ENCODE measurements around the gene CNPPD1. TPM values are rescaled to one million over a fixed set of nuclear protein-coding genes. Genes with fewer than 3 reads are reported as not detected.
"Not testable (repeated sequence)": the region's sequence is repeated elsewhere in the genome, so short reads cannot be mapped to it uniquely, and the experiment has no call there.

Gene CNPPD1
- total and polyA plus RNA-seq, 5 donors from 2014 or later = 68.2 to 143 (median 111) TPM

DNA sequence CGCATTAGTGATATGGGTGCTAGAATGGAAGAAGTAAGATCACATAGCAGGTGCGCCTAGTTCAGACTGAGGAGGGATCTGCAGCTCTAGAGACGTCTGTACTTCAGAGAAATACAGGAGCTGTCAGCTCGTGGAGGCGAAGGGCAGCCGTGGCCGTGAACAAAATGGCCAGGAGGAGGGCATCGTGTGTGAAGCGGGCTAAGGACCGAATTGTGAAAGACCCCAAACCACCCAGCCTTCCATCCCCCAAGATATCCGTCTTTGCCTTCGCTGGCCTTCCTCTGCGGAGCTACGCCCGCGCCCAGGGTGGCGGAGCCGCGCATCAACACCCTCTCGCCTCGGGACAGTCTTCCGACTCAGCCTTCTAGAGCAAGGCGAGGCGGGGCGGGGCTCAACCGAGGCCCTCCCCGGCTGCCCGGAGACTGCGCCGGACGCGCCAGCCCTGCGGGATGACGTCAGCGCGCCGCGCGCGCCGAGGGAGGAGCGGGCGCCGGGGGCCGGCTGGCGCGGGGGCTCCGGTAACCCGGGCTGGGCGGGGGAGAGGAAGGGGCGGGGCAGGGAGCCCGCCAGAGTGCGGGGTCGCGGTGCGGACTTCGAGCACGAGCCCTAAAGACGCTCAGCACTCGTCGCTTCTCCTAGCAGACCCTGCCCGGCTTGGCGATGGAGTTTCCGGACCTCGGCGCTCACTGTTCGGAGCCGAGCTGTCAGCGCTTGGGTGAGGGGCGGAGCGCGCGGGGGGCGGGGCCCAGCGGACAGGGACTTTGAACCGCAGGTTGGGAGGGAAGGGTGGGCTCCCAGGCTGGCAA lies 29.8 kb upstream of the CNPPD1 start, which contains the start of gene ZFAND2B:
ZFAND2B (plus strand) TSS at position 455 of the 806 bp plus-strand sequence; CDS start at position 661, 206 bp downstream.
- peak within 1 kb of the TSS; percentile 81 for H3K4me3 ChIP-seq (ENCODE audit: low read depth, low read length)
- peaks cover 6 to 38% (median 17%) of the 10 kb centered on the region in 4 donors for H3K4me1 Mint-ChIP-seq

GRCh38 chr2:219205981-219206327 lies 29.2 kb upstream of the CNPPD1 start:
- no peak for DNase-seq
- Histone ChIP-seq H3K4me3 (ENCODE audit: low read depth, low read length) (peak overlapping the region; percentile 81), H3K27me3 (ENCODE audit: control insufficient read depth, insufficient read depth, low read length) (no peaks in the 10 kb centered on the region), H3K4me1 (ENCODE audit: control insufficient read depth, insufficient read depth, low read length, poor library complexity, severe bottlenecking) (peaks cover 19% of the 10 kb centered on the region), H3K27ac (ENCODE audit: insufficient read depth, low read length, poor library complexity, severe bottlenecking) (peak overlapping the region; percentile 92), H3K36me3 (ENCODE audit: control insufficient read depth, insufficient read depth, low read length) (peaks cover 16% of the 10 kb centered on the region), H3K9me3 (ENCODE audit: control insufficient read depth in 2 of 2, low read length in 2 of 2) (no peaks in the 10 kb centered on the region)
- H3K36me3 Mint-ChIP-seq = no peaks in the 10 kb centered on the region
- peaks cover 0 to 2% (median 0%) of the 10 kb centered on the region in 7 donors for H3K9me3 Mint-ChIP-seq
- peak overlapping the region; percentile 93 to 99 (median 96) for H3K4me3 Mint-ChIP-seq
- peak overlapping the region; percentile 79 to 99 (median 96) for H3K27ac Mint-ChIP-seq
- no peak for ATAC-seq (ENCODE audit: low read depth in 2 of 2)
- H3K27me3 Mint-ChIP-seq = peaks cover 4% of the 10 kb centered on the region
- H3K4me1 Mint-ChIP-seq = peaks cover 6 to 33% (median 14%) of the 10 kb centered on the region in 4 donors

More for the DNA sequence above, 29.8 kb upstream of the CNPPD1 start, which contains the start of gene ZFAND2B:
- H3K36me3 Mint-ChIP-seq = no peaks in the 10 kb centered on the region
- H3K36me3 ChIP-seq (ENCODE audit: control insufficient read depth, insufficient read depth, low read length) = peaks cover 16% of the 10 kb centered on the region
- peak within 1 kb of the TSS; percentile 93 to 99 (median 96) for H3K4me3 Mint-ChIP-seq
- H3K4me1 ChIP-seq (ENCODE audit: control insufficient read depth, insufficient read depth, low read length, poor library complexity, severe bottlenecking) = peaks cover 23% of the 10 kb centered on the region
- ATAC-seq (ENCODE audit: low read depth in 2 of 2) = peak; percentile 93 to 95
- peak within 1 kb of the TSS; percentile 92 for H3K27ac ChIP-seq (ENCODE audit: insufficient read depth, low read length, poor library complexity, severe bottlenecking)
- peaks cover 4% of the 10 kb centered on the region for H3K27me3 Mint-ChIP-seq
- H3K9me3 ChIP-seq (ENCODE audit: control insufficient read depth in 2 of 2, low read length in 2 of 2) = no peaks in the 10 kb centered on the region
- peak within 1 kb of the TSS; percentile 79 to 99 (median 96) for H3K27ac Mint-ChIP-seq
- H3K9me3 Mint-ChIP-seq = peaks cover 0 to 2% (median 0%) of the 10 kb centered on the region in 7 donors
- DNase-seq = peak; percentile 94 to 96 (median 95)
- no peaks in the 10 kb centered on the region for H3K27me3 ChIP-seq (ENCODE audit: control insufficient read depth, insufficient read depth, low read length)

- Mint-ChIP-seq H3K9me3 (peaks cover 0 to 2% (median 0%) of the 10 kb centered on the region in 7 donors), H3K4me3 (peak overlapping the region in 3 of 4 donors; percentile 77 to 95 (median 93)), H3K4me1 (peaks cover 6 to 36% (median 13%) of the 10 kb centered on the region in 4 donors), H3K27ac (peak overlapping the region in 1 of 3 donors; percentile 26), H3K36me3 (no peaks in the 10 kb centered on the region), H3K27me3 (peaks cover 4% of the 10 kb centered on the region)
- Histone ChIP-seq H3K9me3 (ENCODE audit: control insufficient read depth in 2 of 2, low read length in 2 of 2) (no peaks in the 10 kb centered on the region), H3K4me3 (ENCODE audit: low read depth, low read length) (no peak overlapping the region), H3K36me3 (ENCODE audit: control insufficient read depth, insufficient read depth, low read length) (peaks cover 16% of the 10 kb centered on the region), H3K4me1 (ENCODE audit: control insufficient read depth, insufficient read depth, low read length, poor library complexity, severe bottlenecking) (peaks cover 15% of the 10 kb centered on the region), H3K27ac (ENCODE audit: insufficient read depth, low read length, poor library complexity, severe bottlenecking) (no peak overlapping the region), H3K27me3 (ENCODE audit: control insufficient read depth, insufficient read depth, low read length) (no peaks in the 10 kb centered on the region)
- no peak for DNase-seq
- no peak for ATAC-seq (ENCODE audit: low read depth in 2 of 2)
Measured at GRCh38 chr2:219205165-219205538, 28.4 kb upstream of the CNPPD1 start.

DNA sequence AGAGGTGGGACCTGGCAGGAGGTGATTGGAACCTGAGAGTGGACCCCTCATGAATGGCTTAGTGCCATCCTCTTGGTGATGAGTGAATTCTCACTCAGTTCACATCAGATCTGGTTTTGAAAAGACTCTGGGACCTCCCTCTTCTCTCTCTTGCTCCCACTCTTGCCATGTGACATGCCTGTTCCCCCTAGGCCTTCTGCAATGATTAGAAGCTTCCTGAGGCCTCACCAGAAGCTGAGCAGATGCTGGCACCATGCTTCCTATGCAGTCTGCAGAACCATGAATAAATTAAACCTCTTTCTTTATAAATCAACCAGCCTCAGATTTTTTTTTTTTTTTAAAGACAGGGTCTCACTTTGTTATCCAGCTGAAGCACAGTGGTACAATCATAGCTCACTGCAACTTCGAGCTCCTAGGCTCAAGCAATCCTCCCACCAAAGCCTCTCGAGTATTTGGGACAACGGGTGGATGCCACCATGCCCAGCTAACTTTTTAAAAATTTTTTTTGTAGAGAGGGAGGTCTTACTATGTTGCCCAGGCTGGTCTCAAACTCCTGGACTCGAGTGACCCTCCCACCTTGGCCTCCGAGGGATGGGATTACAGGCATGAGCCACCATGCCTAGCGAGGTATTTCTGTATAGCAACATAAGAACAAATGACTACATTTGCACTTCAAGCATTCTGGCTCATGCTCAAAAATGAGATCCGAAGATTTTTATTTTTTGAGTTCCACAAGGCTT lies 27.9 kb upstream of the CNPPD1 start:
- H3K36me3 Mint-ChIP-seq = no peaks in the 10 kb centered on the region
- peaks cover 0 to 2% (median 0%) of the 10 kb centered on the region in 7 donors for H3K9me3 Mint-ChIP-seq
- H3K27ac Mint-ChIP-seq = peak overlapping the region in 1 of 3 donors; percentile 26
- Histone ChIP-seq H3K27ac (ENCODE audit: insufficient read depth, low read length, poor library complexity, severe bottlenecking) (no peak overlapping the region), H3K9me3 (ENCODE audit: control insufficient read depth in 2 of 2, low read length in 2 of 2) (no peaks in the 10 kb centered on the region), H3K4me1 (ENCODE audit: control insufficient read depth, insufficient read depth, low read length, poor library complexity, severe bottlenecking) (peaks cover 15% of the 10 kb centered on the region), H3K4me3 (ENCODE audit: low read depth, low read length) (no peak overlapping the region), H3K27me3 (ENCODE audit: control insufficient read depth, insufficient read depth, low read length) (no peaks in the 10 kb centered on the region), H3K36me3 (ENCODE audit: control insufficient read depth, insufficient read depth, low read length) (peaks cover 16% of the 10 kb centered on the region)
- DNase-seq (no peak), ATAC-seq (ENCODE audit: low read depth in 2 of 2) (no peak)
- peaks cover 6% of the 10 kb centered on the region for H3K27me3 Mint-ChIP-seq
- H3K4me3 Mint-ChIP-seq = peak overlapping the region in 3 of 4 donors; percentile 77 to 95 (median 93)
- H3K4me1 Mint-ChIP-seq = peaks cover 6 to 32% (median 13%) of the 10 kb centered on the region in 4 donors

- DNase-seq; H3K4me3 ChIP-seq (ENCODE audit: low read depth, low read length): not testable (repeated sequence)
- H3K4me1 Mint-ChIP-seq = peaks cover 4 to 19% (median 7%) of the 10 kb centered on the region in 4 donors
Measured at GRCh38 chr2:219201331-219201730, 24.6 kb upstream of the CNPPD1 start.

DNA sequence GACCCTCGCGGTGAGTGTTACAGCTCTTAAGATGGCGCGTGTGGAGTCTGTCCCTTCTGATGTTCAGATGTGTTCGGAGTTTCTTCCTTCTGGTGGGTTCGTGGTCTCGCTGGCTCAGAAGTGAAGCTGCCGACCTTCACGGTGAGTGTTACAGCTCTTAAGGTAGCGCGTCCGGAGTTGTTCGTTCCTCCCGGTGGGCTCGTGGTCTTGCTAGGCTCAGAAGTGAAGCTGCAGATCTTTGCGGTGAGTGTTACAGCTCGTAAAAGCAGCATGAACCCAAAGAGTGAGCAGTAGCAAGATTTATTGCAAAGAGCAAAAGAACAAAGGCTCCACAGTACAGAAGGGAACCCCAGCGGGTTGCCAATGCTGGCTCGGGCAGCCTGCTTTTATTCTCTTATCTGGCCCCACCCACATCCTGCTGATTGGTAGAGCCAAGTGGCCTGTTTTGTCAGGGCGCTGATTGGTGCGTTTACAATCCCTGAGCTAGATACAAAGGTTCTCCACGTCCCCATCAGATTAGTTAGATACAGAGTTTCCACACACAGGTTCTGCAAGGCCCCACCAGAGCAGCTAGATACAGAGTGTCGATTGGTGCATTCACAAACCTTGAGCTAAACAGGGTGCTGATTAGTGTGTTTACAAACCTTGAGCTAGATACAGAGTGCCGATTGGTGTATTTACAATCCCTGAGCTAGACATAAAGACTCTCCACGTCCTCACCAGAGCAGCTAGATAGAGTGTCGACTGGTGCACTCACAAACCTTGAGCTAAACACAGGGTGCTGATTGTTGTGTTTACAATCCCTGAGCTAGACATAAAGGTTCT lies 24.0 kb upstream of the CNPPD1 start:
- Mint-ChIP-seq H3K4me3 (peak overlapping the region; percentile 44 to 88 (median 84)), H3K27me3 (peaks cover 17% of the 10 kb centered on the region), H3K4me1 (peaks cover 0 to 14% (median 2%) of the 10 kb centered on the region in 4 donors), H3K27ac (peak overlapping the region in 2 of 3 donors; percentile 72 to 77)
- not testable (repeated sequence) for H3K36me3 Mint-ChIP-seq; H3K27ac ChIP-seq (ENCODE audit: insufficient read depth, low read length, poor library complexity, severe bottlenecking); H3K9me3 ChIP-seq (ENCODE audit: control insufficient read depth in 2 of 2, low read length in 2 of 2); H3K27me3 ChIP-seq (ENCODE audit: control insufficient read depth, insufficient read depth, low read length); ATAC-seq (ENCODE audit: low read depth in 2 of 2); H3K36me3 ChIP-seq (ENCODE audit: control insufficient read depth, insufficient read depth, low read length); H3K9me3 Mint-ChIP-seq; H3K4me1 ChIP-seq (ENCODE audit: control insufficient read depth, insufficient read depth, low read length, poor library complexity, severe bottlenecking)
- peak overlapping the region; percentile 35 for H3K4me3 ChIP-seq (ENCODE audit: low read depth, low read length)
- peak in 2 of 3 donors; percentile 24 to 31 for DNase-seq

More at GRCh38 chr2:219201331-219201730, 24.6 kb upstream of the CNPPD1 start:
- not testable (repeated sequence) for H3K27ac Mint-ChIP-seq; H3K27ac ChIP-seq (ENCODE audit: insufficient read depth, low read length, poor library complexity, severe bottlenecking); H3K36me3 Mint-ChIP-seq; H3K27me3 ChIP-seq (ENCODE audit: control insufficient read depth, insufficient read depth, low read length); H3K9me3 Mint-ChIP-seq; H3K36me3 ChIP-seq (ENCODE audit: control insufficient read depth, insufficient read depth, low read length); ATAC-seq (ENCODE audit: low read depth in 2 of 2); H3K4me3 Mint-ChIP-seq; H3K4me1 ChIP-seq (ENCODE audit: control insufficient read depth, insufficient read depth, low read length, poor library complexity, severe bottlenecking); H3K9me3 ChIP-seq (ENCODE audit: control insufficient read depth in 2 of 2, low read length in 2 of 2)
- peaks cover 15% of the 10 kb centered on the region for H3K27me3 Mint-ChIP-seq
